ENCODE results near the gene ADARB2.
"Not testable (repeated sequence)": the region's sequence is repeated elsewhere in the genome, so short reads cannot be mapped to it uniquely, and the experiment has no call there.

Gene ADARB2

DNA sequence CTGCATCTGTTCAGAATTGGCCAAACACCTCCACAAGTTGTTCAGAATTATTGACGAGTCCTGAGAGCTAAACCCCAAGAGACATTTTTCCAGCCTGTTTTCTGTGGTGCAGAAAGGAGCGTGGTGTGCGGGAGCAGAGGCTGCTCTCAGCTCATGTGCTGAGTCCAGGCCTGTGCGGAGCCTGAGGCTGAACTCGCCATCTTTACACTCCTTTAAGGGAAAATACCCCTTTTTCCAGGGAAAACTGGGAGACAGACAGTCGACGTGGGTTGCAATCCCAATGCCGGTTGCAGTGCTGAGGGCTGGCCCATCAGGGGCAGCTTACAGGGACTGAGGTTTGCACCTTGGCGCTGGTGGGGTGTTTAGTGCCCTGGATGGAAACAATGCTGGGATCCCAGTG is 112.2 kb downstream of the ADARB2 start (continued):
- TF ChIP-seq, protein P1, sequence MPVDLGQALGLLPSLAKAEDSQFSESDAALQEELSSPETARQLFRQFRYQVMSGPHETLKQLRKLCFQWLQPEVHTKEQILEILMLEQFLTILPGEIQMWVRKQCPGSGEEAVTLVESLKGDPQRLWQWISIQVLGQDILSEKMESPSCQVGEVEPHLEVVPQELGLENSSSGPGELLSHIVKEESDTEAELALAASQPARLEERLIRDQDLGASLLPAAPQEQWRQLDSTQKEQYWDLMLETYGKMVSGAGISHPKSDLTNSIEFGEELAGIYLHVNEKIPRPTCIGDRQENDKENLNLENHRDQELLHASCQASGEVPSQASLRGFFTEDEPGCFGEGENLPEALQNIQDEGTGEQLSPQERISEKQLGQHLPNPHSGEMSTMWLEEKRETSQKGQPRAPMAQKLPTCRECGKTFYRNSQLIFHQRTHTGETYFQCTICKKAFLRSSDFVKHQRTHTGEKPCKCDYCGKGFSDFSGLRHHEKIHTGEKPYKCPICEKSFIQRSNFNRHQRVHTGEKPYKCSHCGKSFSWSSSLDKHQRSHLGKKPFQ (tag by site-specific recombination; IDR thresholded peaks at IDR 0.05) = no peak
- no peak for TF ChIP-seq ZNF2 (tag by site-specific recombination; IDR thresholded peaks at IDR 0.05)

DNA sequence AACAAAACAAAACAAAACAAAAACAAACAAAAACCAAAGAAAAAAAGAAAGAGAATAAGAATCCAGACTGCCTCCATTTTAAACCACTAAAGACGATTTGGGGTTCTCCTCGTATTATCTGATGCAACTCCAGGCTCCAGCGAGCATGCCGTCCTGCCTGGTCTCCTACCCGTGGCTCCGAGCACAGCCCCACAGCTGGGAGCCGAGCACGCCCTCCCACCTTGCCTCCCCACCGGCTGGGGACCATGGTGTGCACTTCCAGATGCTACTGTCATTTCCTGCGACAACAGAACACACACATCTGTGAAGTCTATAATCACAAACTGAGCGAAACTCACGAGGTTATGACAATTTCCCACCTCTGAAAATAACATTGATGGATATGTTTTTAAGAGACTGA is 113.1 kb downstream of the ADARB2 start:
- Histone ChIP-seq H3K4me1 (ENCODE audit: control insufficient read depth, insufficient read depth, low read length) (no peaks in the 10 kb centered on the region), H3K27ac (ENCODE audit: extremely low read depth, low read depth, low read length) (no peak overlapping the region), H3K4me3 (ENCODE audit: low read depth, low read length) (no peak overlapping the region), H3K36me3 (ENCODE audit: control insufficient read depth in 2 of 2, insufficient read depth in 1 of 2, low read length in 2 of 2) (no peaks in the 10 kb centered on the region), H3K9me3 (ENCODE audit: control insufficient read depth, insufficient read depth, low read depth, low read length) (no peaks in the 10 kb centered on the region)
- ChIA-PET POLR2A (no interaction called here), CTCF (interaction anchor here (0.6 kb wide), 1 partner anchor 15 kb away, joined by 5 read pairs; no protein-coding TSS in a partner anchor)
- TF ChIP-seq ZIC2 (tag by site-specific recombination; IDR thresholded peaks at IDR 0.05) (0 out of 2 replicates have a peak, but pooled peaks have one; percentile 15), ZNF792 (tag by site-specific recombination; IDR thresholded peaks at IDR 0.05) (no peak)

DNA sequence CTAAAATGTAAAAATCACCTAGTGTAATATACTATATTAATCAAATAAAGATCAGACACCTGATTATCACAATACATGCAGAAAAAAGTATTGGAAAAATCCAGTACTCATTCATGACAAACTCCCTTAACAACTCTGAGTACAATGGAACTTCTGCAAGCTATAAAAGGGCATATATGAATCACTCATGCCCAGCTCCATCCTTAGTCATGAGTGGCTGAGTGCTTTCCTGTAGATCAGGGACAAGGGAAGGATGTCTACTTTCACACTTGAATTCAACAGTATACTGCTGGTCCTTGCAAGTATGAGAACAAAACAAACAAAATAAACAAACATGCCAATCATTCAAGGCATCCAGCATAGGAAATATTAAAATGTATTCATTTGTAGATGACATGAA is 116.5 kb downstream of the ADARB2 start:
- no peak overlapping the region for H3K27ac ChIP-seq (ENCODE audit: extremely low read depth, low read depth, low read length)
- H3K4me3 ChIP-seq (ENCODE audit: low read depth, low read length) = no peak overlapping the region
- no peaks in the 10 kb centered on the region for H3K4me1 ChIP-seq (ENCODE audit: control insufficient read depth, insufficient read depth, low read length)
- H3K36me3 ChIP-seq (ENCODE audit: control insufficient read depth in 2 of 2, insufficient read depth in 1 of 2, low read length in 2 of 2) = no peaks in the 10 kb centered on the region
- ChIA-PET POLR2A (no interaction called here), CTCF (interaction anchor here (0.5 kb wide), 1 partner anchor 339 kb away, joined by 3 read pairs; no protein-coding TSS in a partner anchor)
- H3K9me3 ChIP-seq (ENCODE audit: control insufficient read depth, insufficient read depth, low read depth, low read length) = no peaks in the 10 kb centered on the region; the same call in 1 of the 2 replicates
- TF ChIP-seq ZNF24 (tag by site-specific recombination; IDR thresholded peaks at IDR 0.05) = no peak

DNA sequence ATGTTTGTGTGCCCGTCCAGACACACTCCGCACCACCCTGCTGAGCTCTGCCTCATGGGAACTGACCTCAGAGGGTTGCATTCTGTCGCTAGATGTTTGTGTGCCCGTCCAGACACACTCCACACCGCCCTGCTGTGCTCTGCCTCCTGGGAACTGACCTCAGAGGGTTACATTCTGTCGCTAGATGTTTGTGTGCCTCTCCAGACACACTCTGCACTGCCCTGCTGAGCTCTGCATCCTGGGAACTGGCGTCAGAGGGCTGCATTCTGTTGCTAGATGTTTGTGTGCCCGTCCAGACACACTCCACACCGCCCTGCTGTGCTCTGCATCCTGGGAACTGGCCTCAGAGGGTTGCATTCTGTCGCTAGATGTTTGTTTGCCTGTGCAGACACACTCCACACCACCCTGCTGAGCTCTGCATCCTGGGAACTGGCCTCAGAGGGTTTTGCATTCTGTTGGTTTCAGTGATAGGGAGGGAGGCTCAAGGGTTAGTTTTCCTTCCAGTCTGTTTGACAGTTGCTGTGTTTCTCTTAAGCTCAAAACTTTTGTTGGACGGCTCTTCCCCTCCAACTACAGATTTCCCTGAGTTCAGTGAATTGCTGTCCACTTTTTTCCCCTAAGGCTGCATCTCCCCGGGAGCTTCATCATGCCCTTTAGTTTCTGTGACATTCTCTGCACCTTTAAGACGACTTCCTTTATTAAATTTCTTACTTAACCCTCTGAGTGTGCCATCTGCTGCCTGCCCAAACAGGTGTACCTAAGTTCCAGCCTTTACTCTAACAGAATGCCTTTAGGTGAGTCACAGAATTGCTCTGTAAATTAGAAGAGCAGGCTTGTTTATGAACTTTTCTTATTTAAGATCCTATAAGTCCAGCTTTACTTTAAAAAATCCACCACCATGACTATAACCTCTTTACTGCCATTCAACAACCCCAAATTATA is 119.7 kb downstream of the ADARB2 start:
- H3K27ac ChIP-seq (ENCODE audit: extremely low read depth, low read depth, low read length); H3K4me3 ChIP-seq (ENCODE audit: low read depth, low read length); POLR2A ChIA-PET; H3K9me3 ChIP-seq (ENCODE audit: control insufficient read depth, insufficient read depth, low read depth, low read length); H3K4me1 ChIP-seq (ENCODE audit: control insufficient read depth, insufficient read depth, low read length); CTCF ChIA-PET; H3K36me3 ChIP-seq (ENCODE audit: control insufficient read depth in 2 of 2, insufficient read depth in 1 of 2, low read length in 2 of 2): not testable (repeated sequence)
- TF ChIP-seq TRIM28 (IDR thresholded peaks at IDR 0.05; ENCODE audit: borderline replicate concordance, low read length) (0 out of 2 replicates have a peak, but pooled peaks have one; percentile 52), ZIC2 (tag by site-specific recombination; IDR thresholded peaks at IDR 0.05) (peak; percentile 79)

DNA sequence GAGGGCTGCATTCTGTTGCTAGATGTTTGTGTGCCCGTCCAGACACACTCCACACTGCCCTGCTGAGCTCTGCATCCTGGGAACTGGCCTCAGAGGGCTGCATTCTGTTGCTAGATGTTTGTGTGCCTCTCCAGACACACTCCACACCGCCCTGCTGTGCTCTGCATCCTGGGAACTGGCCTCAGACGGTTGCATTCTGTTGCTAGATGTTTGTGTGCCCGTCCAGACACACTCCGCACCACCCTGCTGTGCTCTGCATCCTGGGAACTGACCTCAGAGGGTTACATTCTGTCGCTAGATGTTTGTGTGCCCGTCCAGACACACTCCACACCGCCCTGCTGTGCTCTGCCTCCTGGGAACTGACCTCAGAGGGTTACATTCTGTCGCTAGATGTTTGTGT is 120.6 kb downstream of the ADARB2 start:
- POLR2A ChIA-PET; H3K27ac ChIP-seq (ENCODE audit: extremely low read depth, low read depth, low read length); H3K4me3 ChIP-seq (ENCODE audit: low read depth, low read length); H3K9me3 ChIP-seq (ENCODE audit: control insufficient read depth, insufficient read depth, low read depth, low read length); CTCF ChIA-PET; H3K4me1 ChIP-seq (ENCODE audit: control insufficient read depth, insufficient read depth, low read length); H3K36me3 ChIP-seq (ENCODE audit: control insufficient read depth in 2 of 2, insufficient read depth in 1 of 2, low read length in 2 of 2): not testable (repeated sequence)

DNA sequence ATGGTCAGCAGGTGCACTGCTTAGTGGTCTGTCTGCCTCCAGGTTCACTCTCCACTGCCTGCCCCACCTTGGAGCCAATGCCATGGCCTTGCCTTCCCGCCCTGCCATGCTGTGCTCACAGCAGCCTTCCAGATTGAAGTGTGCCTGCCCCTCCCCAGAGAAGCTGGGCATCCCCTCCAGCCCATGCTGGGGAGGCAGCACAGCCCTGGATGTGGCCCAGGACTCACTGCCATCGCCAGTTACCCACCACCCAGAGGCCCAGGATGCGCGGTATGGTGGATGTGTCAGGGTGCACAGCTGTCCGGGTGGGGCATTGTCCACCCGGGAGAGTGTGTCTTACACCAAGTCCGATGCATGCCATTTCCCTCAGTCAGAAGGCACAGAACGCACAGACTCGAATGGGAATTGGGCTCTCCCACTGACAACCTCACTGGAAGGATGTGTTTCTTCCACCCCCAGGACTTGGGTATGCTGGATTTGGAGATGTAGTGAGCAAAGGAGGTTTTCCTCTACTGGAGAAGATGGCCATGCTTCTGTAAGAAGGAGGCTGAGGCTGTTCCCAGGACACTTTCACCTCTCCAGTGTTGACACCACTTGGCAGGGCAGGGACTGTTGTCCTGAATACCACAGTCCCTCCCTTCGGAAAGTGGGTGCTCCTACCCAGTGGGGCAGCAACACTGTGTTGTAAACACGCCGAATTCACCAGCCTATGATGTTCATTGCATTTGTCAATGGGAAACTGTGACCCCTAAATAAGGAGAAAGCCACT is 122.0 kb downstream of the ADARB2 start:
- CTCF ChIA-PET = no interaction called here
- no peaks in the 10 kb centered on the region for H3K36me3 ChIP-seq (ENCODE audit: control insufficient read depth in 2 of 2, insufficient read depth in 1 of 2, low read length in 2 of 2)
- POLR2A ChIA-PET = no interaction called here
- TF ChIP-seq ZNF560 (tag by site-specific recombination; IDR thresholded peaks at IDR 0.05; ENCODE audit: borderline replicate concordance) (no peak), IKZF3 (tag by site-specific recombination; IDR thresholded peaks at IDR 0.05) (no peak), ZNF777 (tag by site-specific recombination; IDR thresholded peaks at IDR 0.05; ENCODE audit: borderline replicate concordance) (no peak), ZNF626 (tag by site-specific recombination; IDR thresholded peaks at IDR 0.05) (no peak), ZNF354C (tag by site-specific recombination; IDR thresholded peaks at IDR 0.05; ENCODE audit: borderline replicate concordance, low read depth) (no peak), GLI4 (tag by site-specific recombination; IDR thresholded peaks at IDR 0.05) (no peak), ZNF23 (tag by site-specific recombination; IDR thresholded peaks at IDR 0.05; ENCODE audit: borderline replicate concordance) (no peak), ZNF629 (tag by site-specific recombination; IDR thresholded peaks at IDR 0.05) (no peak), ZNF426 (tag by site-specific recombination; IDR thresholded peaks at IDR 0.05) (no peak)
- TF ChIP-seq, protein P2, sequence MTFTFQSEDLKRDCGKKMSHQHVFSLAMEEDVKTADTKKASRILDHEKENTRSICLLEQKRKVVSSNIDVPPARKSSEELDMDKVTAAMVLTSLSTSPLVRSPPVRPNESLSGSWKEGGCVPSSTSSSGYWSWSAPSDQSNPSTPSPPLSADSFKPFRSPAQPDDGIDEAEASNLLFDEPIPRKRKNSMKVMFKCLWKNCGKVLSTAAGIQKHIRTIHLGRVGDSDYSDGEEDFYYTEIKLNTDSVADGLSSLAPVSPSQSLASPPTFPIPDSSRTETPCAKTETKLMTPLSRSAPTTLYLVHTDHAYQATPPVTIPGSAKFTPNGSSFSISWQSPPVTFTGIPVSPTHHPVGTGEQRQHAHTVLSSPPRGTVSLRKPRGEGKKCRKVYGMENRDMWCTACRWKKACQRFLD (tag by site-specific recombination; IDR thresholded peaks at IDR 0.05) = no peak
- TF ChIP-seq, protein P3, sequence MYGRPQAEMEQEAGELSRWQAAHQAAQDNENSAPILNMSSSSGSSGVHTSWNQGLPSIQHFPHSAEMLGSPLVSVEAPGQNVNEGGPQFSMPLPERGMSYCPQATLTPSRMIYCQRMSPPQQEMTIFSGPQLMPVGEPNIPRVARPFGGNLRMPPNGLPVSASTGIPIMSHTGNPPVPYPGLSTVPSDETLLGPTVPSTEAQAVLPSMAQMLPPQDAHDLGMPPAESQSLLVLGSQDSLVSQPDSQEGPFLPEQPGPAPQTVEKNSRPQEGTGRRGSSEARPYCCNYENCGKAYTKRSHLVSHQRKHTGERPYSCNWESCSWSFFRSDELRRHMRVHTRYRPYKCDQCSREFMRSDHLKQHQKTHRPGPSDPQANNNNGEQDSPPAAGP (tag by site-specific recombination; IDR thresholded peaks at IDR 0.05) = no peak

More for the DNA sequence above, 122.0 kb downstream of the ADARB2 start:
- H3K27ac ChIP-seq (ENCODE audit: extremely low read depth, low read depth, low read length) = no peak overlapping the region
- no peaks in the 10 kb centered on the region; the same call in 1 of the 2 replicates for H3K9me3 ChIP-seq (ENCODE audit: control insufficient read depth, insufficient read depth, low read depth, low read length)
- no peak overlapping the region for H3K4me3 ChIP-seq (ENCODE audit: low read depth, low read length)
- no peaks in the 10 kb centered on the region for H3K4me1 ChIP-seq (ENCODE audit: control insufficient read depth, insufficient read depth, low read length)
